WERI-Rb-1 (cell line): ENCODE measurements around the gene DKK3.
"Not testable (repeated sequence)": the region's sequence is repeated elsewhere in the genome, so short reads cannot be mapped to it uniquely, and the experiment has no call there.

ENCODE experiments used
- DNase-seq: peaks from one replicate; pipeline ENCODE4 v3.0.0-alpha.2; 2020
- H3K27ac ChIP-seq: fragments of 250-450 bp; sonication (Bioruptor Pico); 2 replicates; pipeline ENCODE4 v1.5.1; 2020; ENCODE audit warnings: mild to moderate bottlenecking, moderate library complexity
- H3K27me3 ChIP-seq: fragments of 250-450 bp; sonication (Bioruptor Pico); 2 replicates; pipeline ENCODE4 v1.5.1; 2021; ENCODE audit warnings: mild to moderate bottlenecking, low read depth, moderate library complexity; ENCODE audit not compliant: insufficient read depth, severe bottlenecking
- H3K36me3 ChIP-seq: fragments of 250-450 bp; sonication (Bioruptor Pico); 2 replicates; pipeline ENCODE4 v1.5.1; 2020; ENCODE audit warnings: mild to moderate bottlenecking, moderate library complexity
- H3K4me3 ChIP-seq: 2 replicates; pipeline ENCODE4 v1.5.1; 2011; ENCODE audit warnings: low read depth, mild to moderate bottlenecking, control low read depth, low read length
- H3K9me3 ChIP-seq: fragments of 250-450 bp; sonication (Bioruptor Pico); 2 replicates; pipeline ENCODE4 v1.5.1; 2021; ENCODE audit warnings: mild to moderate bottlenecking, moderate library complexity; ENCODE audit not compliant: severe bottlenecking
- TF ChIP-seq, protein P1 (sequence below): IDR thresholded peaks from 2 replicates; pipeline ENCODE4 v1.5.1; 2011; ENCODE audit warnings: low read depth, mild to moderate bottlenecking, control low read depth, inconsistent platforms, low read length

DKK3 gene

DNA sequence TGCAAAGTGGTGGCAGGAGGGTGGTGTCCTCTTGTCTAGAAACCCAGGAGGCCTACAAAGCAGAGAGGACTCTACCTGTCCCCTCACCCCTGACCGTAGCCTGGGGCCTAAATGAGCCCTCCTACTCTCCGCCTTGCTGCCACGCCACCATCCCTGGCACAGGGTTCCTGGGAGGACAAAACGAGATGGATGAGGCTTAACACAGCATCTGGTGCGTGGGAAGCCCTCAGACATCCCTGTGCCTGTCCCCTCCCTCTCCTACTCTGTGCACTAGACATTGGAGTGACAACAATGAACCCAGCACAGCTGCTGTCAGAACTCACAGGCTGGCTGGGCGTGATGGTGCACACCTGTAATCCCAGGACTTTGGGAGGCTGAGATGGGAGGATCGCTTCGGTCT is 36.4 kb upstream of the DKK3 start:
- H3K9me3 ChIP-seq: no peaks in the 10 kb centered on the region
- TF ChIP-seq, protein P1, sequence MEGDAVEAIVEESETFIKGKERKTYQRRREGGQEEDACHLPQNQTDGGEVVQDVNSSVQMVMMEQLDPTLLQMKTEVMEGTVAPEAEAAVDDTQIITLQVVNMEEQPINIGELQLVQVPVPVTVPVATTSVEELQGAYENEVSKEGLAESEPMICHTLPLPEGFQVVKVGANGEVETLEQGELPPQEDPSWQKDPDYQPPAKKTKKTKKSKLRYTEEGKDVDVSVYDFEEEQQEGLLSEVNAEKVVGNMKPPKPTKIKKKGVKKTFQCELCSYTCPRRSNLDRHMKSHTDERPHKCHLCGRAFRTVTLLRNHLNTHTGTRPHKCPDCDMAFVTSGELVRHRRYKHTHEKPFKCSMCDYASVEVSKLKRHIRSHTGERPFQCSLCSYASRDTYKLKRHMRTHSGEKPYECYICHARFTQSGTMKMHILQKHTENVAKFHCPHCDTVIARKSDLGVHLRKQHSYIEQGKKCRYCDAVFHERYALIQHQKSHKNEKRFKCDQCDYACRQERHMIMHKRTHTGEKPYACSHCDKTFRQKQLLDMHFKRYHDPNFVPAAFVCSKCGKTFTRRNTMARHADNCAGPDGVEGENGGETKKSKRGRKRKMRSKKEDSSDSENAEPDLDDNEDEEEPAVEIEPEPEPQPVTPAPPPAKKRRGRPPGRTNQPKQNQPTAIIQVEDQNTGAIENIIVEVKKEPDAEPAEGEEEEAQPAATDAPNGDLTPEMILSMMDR: no peak
- no peaks in the 10 kb centered on the region for H3K36me3 ChIP-seq
- no peak for DNase-seq
- no peaks in the 10 kb centered on the region for H3K27me3 ChIP-seq
- no peak overlapping the region for H3K27ac ChIP-seq
- no peak overlapping the region for H3K4me3 ChIP-seq

DNA sequence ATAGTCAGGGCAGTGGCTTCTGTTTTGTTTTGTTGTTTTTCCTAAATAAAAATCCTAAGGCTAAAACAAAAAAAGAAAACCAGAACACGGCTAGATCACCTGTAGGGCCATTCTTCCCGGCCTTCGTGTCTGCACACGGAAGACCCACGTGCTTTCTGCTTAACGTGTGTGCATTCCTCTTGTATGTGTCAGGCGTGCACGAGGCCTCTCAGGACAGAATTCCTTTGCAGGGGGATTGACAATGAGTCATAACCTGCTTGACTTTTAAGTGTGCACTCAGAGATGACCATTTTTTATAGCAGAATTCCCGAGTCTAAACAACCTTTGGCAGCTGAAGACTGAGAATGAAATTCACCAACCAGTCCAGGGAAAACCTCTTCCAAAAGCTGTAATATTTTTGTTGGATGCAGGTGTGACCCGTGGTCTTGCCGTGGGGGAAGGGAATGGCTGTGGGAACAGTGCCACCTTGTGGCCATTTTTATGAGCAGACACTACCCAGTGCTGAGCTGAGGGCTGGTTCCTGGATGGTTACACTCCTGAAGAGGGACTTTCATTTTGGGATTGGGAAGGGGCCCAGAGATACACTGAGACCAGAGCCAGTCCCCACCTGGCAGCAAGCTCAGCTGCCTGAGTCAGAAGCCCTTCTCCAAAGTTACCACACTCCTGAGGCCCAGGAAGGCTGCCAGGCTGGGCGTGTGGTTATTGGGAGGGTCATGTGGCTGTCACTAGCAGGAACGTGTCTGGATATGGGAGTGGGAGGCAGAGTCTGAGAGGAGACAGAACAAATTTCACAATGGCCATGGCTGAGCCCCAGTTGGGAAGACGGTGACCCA is 35.7 kb upstream of the DKK3 start:
- Histone ChIP-seq H3K4me3 (no peak overlapping the region), H3K27me3 (no peaks in the 10 kb centered on the region), H3K36me3 (no peaks in the 10 kb centered on the region), H3K27ac (no peak overlapping the region), H3K9me3 (no peaks in the 10 kb centered on the region)
- peak; percentile 62 for DNase-seq
- TF ChIP-seq, protein P1: peak; percentile 83

DNA sequence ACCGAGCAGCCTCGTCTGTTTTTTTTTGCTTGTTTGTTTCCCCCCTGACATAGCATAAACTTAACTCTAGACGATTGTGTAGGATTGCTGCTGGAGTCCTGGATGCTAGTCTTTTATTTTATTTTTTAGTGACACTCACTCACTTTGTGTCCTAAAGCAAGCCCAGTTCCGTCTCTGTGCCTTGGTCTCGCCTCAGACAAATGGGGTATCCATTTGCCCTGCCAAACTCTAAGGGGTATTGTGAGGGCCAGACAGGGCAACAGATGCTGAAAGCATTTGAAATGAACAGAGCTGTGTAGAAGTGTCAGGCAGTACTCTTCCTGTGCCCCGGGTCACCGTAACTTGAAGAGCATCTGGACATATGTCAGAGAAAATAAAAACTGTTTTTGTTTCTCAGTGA is 34.8 kb upstream of the DKK3 start:
- TF ChIP-seq, protein P1: no peak
- no peak for DNase-seq
- no peaks in the 10 kb centered on the region for H3K9me3 ChIP-seq
- no peak overlapping the region for H3K4me3 ChIP-seq
- H3K36me3 ChIP-seq: no peaks in the 10 kb centered on the region
- no peaks in the 10 kb centered on the region for H3K27me3 ChIP-seq
- H3K27ac ChIP-seq: no peak overlapping the region

DNA sequence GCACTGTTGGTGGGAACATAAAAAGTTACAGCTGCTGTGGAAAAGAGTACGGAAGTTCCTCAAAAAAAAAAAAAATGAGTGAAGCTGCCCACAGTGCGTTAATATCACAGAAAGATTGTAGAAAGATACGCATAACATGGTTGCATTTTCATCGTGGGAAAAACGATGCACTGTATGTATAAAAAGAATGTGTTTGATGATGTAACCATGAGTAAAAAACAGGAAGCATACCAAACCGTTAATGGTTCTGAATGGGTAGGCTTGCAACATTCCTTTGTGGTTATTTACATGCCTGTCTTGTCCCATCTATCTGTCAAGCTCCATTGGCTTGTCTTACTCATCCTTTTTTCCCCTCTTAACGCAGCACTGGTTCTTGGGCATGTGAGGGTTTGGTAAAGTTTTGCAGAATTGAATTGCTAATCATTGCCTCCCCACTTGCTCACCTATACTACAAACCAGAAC is 33.8 kb upstream of the DKK3 start:
- Histone ChIP-seq H3K9me3 (no peaks in the 10 kb centered on the region), H3K36me3 (no peaks in the 10 kb centered on the region), H3K27me3 (no peaks in the 10 kb centered on the region), H3K4me3 (no peak overlapping the region), H3K27ac (no peak overlapping the region)
- TF ChIP-seq, protein P1: no peak
- DNase-seq: no peak

DNA sequence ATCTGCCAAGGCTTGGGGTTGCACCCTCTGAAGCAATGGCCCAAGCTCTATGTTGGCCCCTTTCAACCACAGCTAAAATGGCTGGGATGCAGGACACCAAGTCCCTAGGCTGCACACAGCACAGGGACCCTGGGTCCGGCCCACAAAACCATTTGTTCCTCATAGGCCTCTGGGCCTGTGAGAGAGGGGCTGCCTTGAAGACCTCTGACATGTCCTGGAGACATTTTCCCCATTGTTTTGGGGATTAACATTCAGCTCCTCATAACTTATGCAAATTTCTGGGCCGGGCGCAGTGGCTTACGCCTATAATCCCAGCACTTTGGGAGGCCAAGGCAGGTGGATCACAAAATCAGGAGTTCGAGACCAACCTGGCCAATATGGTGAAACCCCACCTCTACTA is 32.3 kb upstream of the DKK3 start:
- H3K27me3 ChIP-seq, DNase-seq, H3K27ac ChIP-seq, H3K4me3 ChIP-seq, H3K9me3 ChIP-seq, H3K36me3 ChIP-seq: not testable (repeated sequence)

DNA sequence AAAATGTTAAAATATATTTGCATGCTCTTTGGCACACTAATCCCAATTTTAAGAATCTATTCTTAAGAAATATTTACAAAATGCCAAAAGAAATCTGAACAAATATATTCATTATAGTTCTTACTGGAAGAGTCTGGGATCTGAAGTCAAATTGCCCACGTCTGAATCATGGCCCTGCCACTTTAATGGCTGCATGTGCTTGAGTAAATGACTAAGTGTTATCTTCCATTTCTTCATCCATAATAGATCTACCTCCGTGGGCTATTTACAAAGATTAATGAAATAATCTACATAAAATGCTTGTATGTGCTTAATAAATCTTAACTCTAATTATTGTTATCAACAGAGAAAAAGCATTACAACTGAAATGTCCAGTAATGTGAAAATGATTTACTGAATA is 24.5 kb upstream of the DKK3 start:
- H3K36me3 ChIP-seq: no peaks in the 10 kb centered on the region
- H3K4me3 ChIP-seq: no peak overlapping the region
- no peaks in the 10 kb centered on the region for H3K27me3 ChIP-seq
- TF ChIP-seq, protein P1: no peak
- DNase-seq: no peak
- no peak overlapping the region for H3K27ac ChIP-seq
- H3K9me3 ChIP-seq: no peaks in the 10 kb centered on the region
